B cell (primary cell): ENCODE data around the gene CSAG2. TPM values are rescaled to one million over a fixed set of nuclear protein-coding genes. Genes with fewer than 3 reads are reported as not detected.
"Not testable (repeated sequence)": the region's sequence is repeated elsewhere in the genome, so short reads cannot be mapped to it uniquely, and the experiment has no call there.

Source experiments
- ATAC-seq: fragments of 200-7000 bp; cut with Tn5 transposase; one replicate; pipeline ENCODE4 v1.10.0; 2021; ENCODE audit warnings: low read depth, mild to moderate bottlenecking, moderate number of reproducible peaks, moderate library complexity
- CTCF ChIA-PET: fragments of 350-600 bp; sonication (Branson Sonifier 250); formaldehyde crosslinking; loops from one replicate; lab custom pipeline; 2021; ENCODE audit warnings: antibody characterized with exemption, inconsistent platforms; lab: Charles Lee
- POLR2A ChIA-PET: fragments of 350-600 bp; sonication (Branson Sonifier 250); formaldehyde crosslinking; loops from one replicate; lab custom pipeline; 2021; ENCODE audit warnings: antibody characterized with exemption; lab: Charles Lee
- DNase-seq: peaks from one replicate; pipeline ENCODE4 v3.0.0; 2013
- H2AFZ ChIP-seq: 2 replicates; pipeline ENCODE4 v1.6.1; 2012; ENCODE audit warnings: mild to moderate bottlenecking, low read depth, low read length; ENCODE audit not compliant: insufficient read depth, poor library complexity, severe bottlenecking
- H3K27ac ChIP-seq, 2 donors: 1 replicate in 1 of 2; 2 replicates in 1 of 2; pipeline ENCODE4 v1.5.1; 2012 to 2013; ENCODE audit warnings: low read length in 2 of 2, mild to moderate bottlenecking in 2 of 2, moderate library complexity in 1 of 2
- H3K27me3 ChIP-seq, 4 experiments: fragments of 200-600 bp in 1 of 4; sonication (generic) in 1 of 4; replicated peaks in 1 of 4; 1 replicate in 2 of 4; 2 replicates in 2 of 4; pipeline versions ENCODE4 v1.6.1 to v1.7.0; 2013 to 2016; ENCODE audit warnings: low read length in 3 of 4, mild to moderate bottlenecking in 2 of 4, mixed read lengths in 1 of 4, moderate library complexity in 1 of 4; ENCODE audit not compliant: insufficient read depth in 4 of 4, control insufficient read depth in 3 of 4; ENCODE audit errors: control extremely low read depth in 1 of 4
- H3K36me3 ChIP-seq, 2 experiments: replicated peaks in 1 of 2; 1 replicate in 1 of 2; 2 replicates in 1 of 2; pipeline versions ENCODE4 v1.6.1 to v1.7.1; 2013; ENCODE audit warnings: low read length in 1 of 2; ENCODE audit not compliant: insufficient read depth in 2 of 2, control insufficient read depth in 1 of 2; ENCODE audit errors: control extremely low read depth in 1 of 2, extremely low read depth in 1 of 2
- H3K4me1 ChIP-seq, 2 donors: fragments of 200-600 bp in 1 of 2; sonication (generic) in 1 of 2; 1 replicate in 1 of 2; 2 replicates in 1 of 2; pipeline versions ENCODE4 v1.5.1 to v1.6.1; 2013 to 2017; ENCODE audit warnings: low read length in 2 of 2; ENCODE audit not compliant: control insufficient read depth in 2 of 2, insufficient read depth in 2 of 2
- H3K4me2 ChIP-seq: replicated peaks from 2 replicates; pipeline ENCODE3; 2012; ENCODE audit warnings: mild to moderate bottlenecking, low read depth, low read length; ENCODE audit not compliant: poor library complexity, severe bottlenecking
- H3K4me3 ChIP-seq, 5 experiments: fragments of 200-600 bp in 1 of 5; sonication (generic) in 1 of 5; 1 replicate in 3 of 5; 2 replicates in 2 of 5; pipeline versions ENCODE4 v1.5.1 to v1.7.0; 2011 to 2016; ENCODE audit warnings: low read length in 4 of 5, mild to moderate bottlenecking in 4 of 5, low read depth in 2 of 5, control low read depth in 1 of 5, moderate library complexity in 1 of 5; ENCODE audit not compliant: insufficient read depth in 1 of 5; ENCODE audit errors: control extremely low read depth in 1 of 5, extremely low read depth in 1 of 5
- H3K79me2 ChIP-seq: fragments of 200-600 bp; sonication (generic); one replicate; pipeline ENCODE4 v1.6.0; 2016; ENCODE audit warnings: low read length; ENCODE audit not compliant: control insufficient read depth, insufficient read depth
- H3K9ac ChIP-seq: fragments of 200-600 bp; sonication (generic); 2 replicates; pipeline ENCODE4 v1.6.1; 2017; ENCODE audit warnings: mild to moderate bottlenecking, low read length, moderate library complexity
- H3K9me3 ChIP-seq, 3 donors: one replicate each; pipeline versions ENCODE4 v1.6.1 to v1.7.1; 2013; ENCODE audit warnings: low read length in 2 of 3; ENCODE audit not compliant: control insufficient read depth in 2 of 3, insufficient read depth in 1 of 3; ENCODE audit errors: control extremely low read depth in 1 of 3
- H4K20me1 ChIP-seq: 2 replicates; pipeline ENCODE4 v1.6.0; 2012; ENCODE audit warnings: mild to moderate bottlenecking, low read length; ENCODE audit not compliant: insufficient read depth, control insufficient read depth, poor library complexity, severe bottlenecking
- H3K27ac Mint-ChIP-seq: one replicate; pipeline ENCODE4 v1.8.0; 2021; ENCODE audit warnings: mixed read lengths
- H3K27me3 Mint-ChIP-seq: one replicate; pipeline ENCODE4 v1.8.0; 2021; ENCODE audit warnings: mixed read lengths
- H3K4me1 Mint-ChIP-seq: one replicate; pipeline ENCODE4 v1.8.0; 2021; ENCODE audit warnings: mixed read lengths
- H3K4me3 Mint-ChIP-seq: one replicate; pipeline ENCODE4 v1.8.0; 2021; ENCODE audit warnings: mixed read lengths
- H3K9me3 Mint-ChIP-seq: one replicate; pipeline ENCODE4 v1.8.0; 2022; ENCODE audit warnings: mixed read lengths; ENCODE audit not compliant: insufficient read depth
- EZH2 ChIP-seq: IDR thresholded peaks from 2 replicates; pipeline ENCODE4 v1.6.1; 2012; ENCODE audit warnings: borderline replicate concordance, low read depth, mild to moderate bottlenecking, moderate library complexity, low read length; ENCODE audit not compliant: insufficient read depth, poor library complexity, severe bottlenecking
- WGBS: methylation state at CpG from one replicate; pipeline ENCODE4 v1.1.5; 2013; ENCODE audit warnings: missing lambda C conversion rate; ENCODE audit not compliant: insufficient coverage; 5-methylcytosine and 5-hydroxymethylcytosine counted together
- intact Hi-C: fragments of 100-400 bp; cut with micrococcal nuclease; formaldehyde crosslinking; loops from one replicate; pipeline ENCODE4 v1.10.0; 2022
- polyA plus RNA-seq: library from polyadenylated mRNA; depleted of rRNA; stranded (reverse); fragments of >200 nt; gene quantifications from 2 replicates; pipeline ENCODE4 v1.2.3, GENCODE V29; 2012
- total RNA-seq, 2 donors: library from RNA; stranded (reverse); fragments of 120-200 nt in 1 of 2; gene quantifications; 1 replicate in 1 of 2; 2 replicates in 1 of 2; pipeline versions ENCODE4 v1.2.3 to v1.2.4, GENCODE V29; 2013 to 2022
- TF ChIP-seq, protein P1 (sequence below): fragments of 200-600 bp; IDR thresholded peaks from one replicate; pipeline ENCODE4 v1.8.0; 2022; ENCODE audit warnings: antibody characterized with exemption, mild to moderate bottlenecking

The CSAG2 gene
- total and polyA plus RNA-seq, 2 donors (not counting 1 experiment from before 2014, with no cell fraction given): not detected

DNA sequence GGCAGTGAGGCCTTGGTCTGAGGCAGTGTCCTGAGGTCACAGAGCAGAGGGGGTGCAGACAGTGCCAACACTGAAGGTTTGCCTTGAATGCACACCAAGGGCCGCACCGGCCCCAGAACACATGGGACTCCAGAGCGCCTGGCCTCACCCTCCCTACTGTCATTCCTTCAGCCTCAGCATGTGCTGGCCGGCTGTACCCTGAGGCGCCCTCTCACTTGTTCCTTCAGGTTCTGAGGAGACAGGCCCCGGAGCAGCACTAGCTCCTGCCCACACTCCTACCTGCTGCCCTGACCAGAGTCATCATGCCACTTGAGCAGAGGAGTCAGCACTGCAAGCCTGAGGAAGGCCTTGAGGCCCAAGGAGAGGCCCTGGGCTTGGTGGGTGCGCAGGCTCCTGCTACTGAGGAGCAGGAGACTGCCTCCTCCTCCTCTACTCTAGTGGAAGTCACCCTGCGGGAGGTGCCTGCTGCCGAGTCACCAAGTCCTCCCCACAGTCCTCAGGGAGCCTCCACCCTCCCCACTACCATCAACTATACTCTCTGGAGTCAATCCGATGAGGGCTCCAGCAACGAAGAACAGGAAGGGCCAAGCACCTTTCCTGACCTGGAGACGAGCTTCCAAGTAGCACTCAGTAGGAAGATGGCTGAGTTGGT, 26.9 kb upstream of the CSAG2 start:
- DNase-seq: no peak
- no peak overlapping the region for H3K27ac ChIP-seq
- Mint-ChIP-seq H3K9me3 (no peaks in the 10 kb centered on the region), H3K27me3 (no peaks in the 10 kb centered on the region), H3K27ac (no peak overlapping the region), H3K4me3 (no peak overlapping the region), H3K4me1 (no peaks in the 10 kb centered on the region)
- WGBS: 86% methylated on average over 4 of the region's 12 CpGs
- ChIA-PET CTCF (no interaction called here), POLR2A (no interaction called here)
- H3K4me1 ChIP-seq: no peaks in the 10 kb centered on the region
- intact Hi-C loops: no loop called here
- H3K9me3 ChIP-seq: no peaks in the 10 kb centered on the region
- no peaks in the 10 kb centered on the region for H3K36me3 ChIP-seq
- TF ChIP-seq EZH2: no peak
- TF ChIP-seq, protein P1, sequence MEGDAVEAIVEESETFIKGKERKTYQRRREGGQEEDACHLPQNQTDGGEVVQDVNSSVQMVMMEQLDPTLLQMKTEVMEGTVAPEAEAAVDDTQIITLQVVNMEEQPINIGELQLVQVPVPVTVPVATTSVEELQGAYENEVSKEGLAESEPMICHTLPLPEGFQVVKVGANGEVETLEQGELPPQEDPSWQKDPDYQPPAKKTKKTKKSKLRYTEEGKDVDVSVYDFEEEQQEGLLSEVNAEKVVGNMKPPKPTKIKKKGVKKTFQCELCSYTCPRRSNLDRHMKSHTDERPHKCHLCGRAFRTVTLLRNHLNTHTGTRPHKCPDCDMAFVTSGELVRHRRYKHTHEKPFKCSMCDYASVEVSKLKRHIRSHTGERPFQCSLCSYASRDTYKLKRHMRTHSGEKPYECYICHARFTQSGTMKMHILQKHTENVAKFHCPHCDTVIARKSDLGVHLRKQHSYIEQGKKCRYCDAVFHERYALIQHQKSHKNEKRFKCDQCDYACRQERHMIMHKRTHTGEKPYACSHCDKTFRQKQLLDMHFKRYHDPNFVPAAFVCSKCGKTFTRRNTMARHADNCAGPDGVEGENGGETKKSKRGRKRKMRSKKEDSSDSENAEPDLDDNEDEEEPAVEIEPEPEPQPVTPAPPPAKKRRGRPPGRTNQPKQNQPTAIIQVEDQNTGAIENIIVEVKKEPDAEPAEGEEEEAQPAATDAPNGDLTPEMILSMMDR: no peak
- H4K20me1 ChIP-seq: no peaks in the 10 kb centered on the region
- H3K27me3 ChIP-seq: no peaks in the 10 kb centered on the region
- H3K4me2 ChIP-seq: no peak overlapping the region
- H3K79me2 ChIP-seq: no peaks in the 10 kb centered on the region
- H3K4me3 ChIP-seq: no peak overlapping the region
- H2AFZ ChIP-seq: no peak overlapping the region
- H3K9ac ChIP-seq: no peak overlapping the region
- ATAC-seq: no peak

DNA sequence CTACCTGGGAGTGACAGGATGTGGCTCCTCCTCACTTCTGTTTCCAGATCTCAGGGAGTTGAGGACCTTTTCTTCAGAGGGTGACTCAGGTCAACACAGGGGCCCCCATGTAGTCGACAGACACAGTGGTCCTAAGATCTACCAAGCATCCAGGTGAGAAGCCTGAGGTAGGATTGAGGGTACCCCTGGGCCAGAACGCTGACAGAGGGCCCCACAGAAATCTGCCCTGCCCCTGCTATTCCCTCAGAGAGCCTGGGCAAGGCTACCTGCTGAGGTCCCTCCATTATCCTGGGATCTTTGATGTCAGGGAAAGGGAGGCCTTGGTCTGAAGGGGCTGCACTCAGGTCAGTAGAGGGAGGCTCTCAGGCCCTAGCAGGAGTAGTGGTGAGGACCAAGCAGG, 26.0 kb upstream of the CSAG2 start:
- DNase-seq (no peak), ATAC-seq (no peak)
- Histone ChIP-seq H3K36me3 (no peaks in the 10 kb centered on the region), H3K27me3 (no peaks in the 10 kb centered on the region), H3K27ac (no peak overlapping the region), H4K20me1 (no peaks in the 10 kb centered on the region), H2AFZ (no peak overlapping the region), H3K4me2 (no peak overlapping the region), H3K4me1 (no peaks in the 10 kb centered on the region), H3K9ac (no peak overlapping the region), H3K79me2 (no peaks in the 10 kb centered on the region), H3K4me3 (no peak overlapping the region), H3K9me3 (no peaks in the 10 kb centered on the region)
- Mint-ChIP-seq H3K27ac (no peak overlapping the region), H3K4me1 (no peaks in the 10 kb centered on the region), H3K27me3 (no peaks in the 10 kb centered on the region), H3K9me3 (no peaks in the 10 kb centered on the region), H3K4me3 (no peak overlapping the region)
- ChIA-PET POLR2A (no interaction called here), CTCF (no interaction called here)
- TF ChIP-seq, protein P1: no peak
- TF ChIP-seq EZH2: no peak
- no CpG with 5 or more reads among the region's 2 CpGs for WGBS
- intact Hi-C loops: no loop called here

DNA sequence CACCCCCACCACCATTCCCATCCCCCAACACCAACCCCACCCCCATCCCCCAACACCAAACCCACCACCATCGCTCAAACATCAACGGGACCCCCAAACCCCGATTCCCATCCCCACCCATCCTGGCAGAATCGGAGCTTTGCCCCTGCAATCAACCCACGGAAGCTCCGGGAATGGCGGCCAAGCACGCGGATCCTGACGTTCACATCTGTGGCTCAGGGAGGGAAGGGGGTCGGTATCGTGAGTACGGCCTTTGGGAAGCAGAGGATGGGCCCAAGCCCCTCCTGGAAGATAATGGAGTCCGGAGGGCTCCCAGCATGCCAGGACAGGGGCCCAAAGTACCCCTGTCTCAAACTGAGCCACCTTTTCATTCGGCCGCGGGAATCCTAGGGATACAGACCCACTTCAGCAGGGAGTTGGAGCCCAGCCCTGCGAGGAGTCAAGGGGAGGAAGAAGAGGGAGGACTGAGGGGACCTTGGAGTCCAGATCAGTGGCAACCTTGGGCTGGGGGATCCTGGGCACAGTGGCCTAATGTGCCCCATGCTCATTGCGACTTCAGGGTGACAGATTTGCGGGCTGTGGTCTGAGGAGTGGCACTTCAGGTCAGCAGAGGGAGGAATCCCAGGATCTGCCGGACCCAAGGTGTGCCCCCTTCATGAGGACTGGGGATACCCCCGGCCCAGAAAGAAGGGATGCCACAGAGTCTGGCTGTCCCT, 25.2 kb upstream of the CSAG2 start:
- H3K9me3 ChIP-seq, DNase-seq, intact Hi-C loops, ATAC-seq, H3K9me3 Mint-ChIP-seq, H3K4me1 ChIP-seq, H3K4me1 Mint-ChIP-seq, H3K4me3 ChIP-seq, H3K27me3 ChIP-seq, CTCF ChIA-PET, H3K27ac Mint-ChIP-seq, H3K4me2 ChIP-seq, H3K27ac ChIP-seq, H3K4me3 Mint-ChIP-seq, H3K27me3 Mint-ChIP-seq, H2AFZ ChIP-seq, H4K20me1 ChIP-seq, H3K9ac ChIP-seq, POLR2A ChIA-PET, H3K79me2 ChIP-seq, H3K36me3 ChIP-seq: not testable (repeated sequence)
- WGBS: 100% methylated on average over 2 of the region's 22 CpGs
